Measurements from ENCODE around the gene CHAD.
A peak's percentile ranks its signal among the peaks of the same experiment; 100 is the strongest.

Gene CHAD

GRCh38 chr17:50425682-50426471 lies 42.8 kb downstream of the CHAD start, which contains the start of gene ACSF2:
Gene ACSF2, plus strand, starts transcription at chr17:50426218. Its CDS starts 44 bp downstream, at chr17:50426262.
- no peak for DNase-seq (ENCODE audit: low read depth)
- peak within 1 kb of the TSS; percentile 79 for H3K4me3 ChIP-seq (ENCODE audit: control insufficient read depth, low read depth, low read length)
- no peak for TF ChIP-seq CTCF (IDR thresholded peaks at IDR 0.05; ENCODE audit: control insufficient read depth, insufficient read depth, low read depth, low read length, missing control alignments)

GRCh38 chr17:50424996-50425681 lies 43.5 kb downstream of the CHAD start:
- no peak for DNase-seq (ENCODE audit: low read depth)
- peak overlapping the region; percentile 79 for H3K4me3 ChIP-seq (ENCODE audit: control insufficient read depth, low read depth, low read length)
- no peak for TF ChIP-seq CTCF (IDR thresholded peaks at IDR 0.05; ENCODE audit: control insufficient read depth, insufficient read depth, low read depth, low read length, missing control alignments)

- no peak for TF ChIP-seq CTCF (IDR thresholded peaks at IDR 0.05; ENCODE audit: control insufficient read depth, insufficient read depth, low read depth, low read length, missing control alignments)
- H3K4me3 ChIP-seq (ENCODE audit: control insufficient read depth, low read depth, low read length) = no peak overlapping the region
- no peak for DNase-seq (ENCODE audit: low read depth)
Observed at GRCh38 chr17:50424246-50424995, 44.3 kb downstream of the CHAD start.

GRCh38 chr17:50423553-50424159 lies 45.0 kb downstream of the CHAD start:
- H3K4me3 ChIP-seq (ENCODE audit: control insufficient read depth, low read depth, low read length) = no peak overlapping the region
- TF ChIP-seq CTCF (IDR thresholded peaks at IDR 0.05; ENCODE audit: control insufficient read depth, insufficient read depth, low read depth, low read length, missing control alignments) = no peak
- DNase-seq (ENCODE audit: low read depth) = peak; percentile 61

GRCh38 chr17:50422738-50423137 lies 45.9 kb downstream of the CHAD start:
- no peak for TF ChIP-seq CTCF (IDR thresholded peaks at IDR 0.05; ENCODE audit: control insufficient read depth, insufficient read depth, low read depth, low read length, missing control alignments)
- H3K4me3 ChIP-seq (ENCODE audit: control insufficient read depth, low read depth, low read length) = no peak overlapping the region
- DNase-seq (ENCODE audit: low read depth) = no peak
